Sigmoid colon (tissue), 3 donors: ENCODE results near the gene PTGER2.

Source experiments
- POLR2A ChIP-seq, 2 donors: fragments of 450-650 bp; IDR thresholded peaks; one replicate each; pipeline ENCODE4 v1.6.1; 2016; ENCODE audit warnings: antibody characterized with exemption in 2 of 2, mild to moderate bottlenecking in 2 of 2, moderate library complexity in 2 of 2
- TF ChIP-seq, protein P1 (sequence below), 4 experiments: fragments of 450-650 bp in 3 of 4; fragments of 200-600 bp in 1 of 4; IDR thresholded peaks; one replicate each; pipeline ENCODE4 v1.5.1; 2016 to 2019; ENCODE audit warnings: antibody characterized with exemption in 4 of 4, mild to moderate bottlenecking in 3 of 4, moderate library complexity in 2 of 4

- TF ChIP-seq, protein P1, sequence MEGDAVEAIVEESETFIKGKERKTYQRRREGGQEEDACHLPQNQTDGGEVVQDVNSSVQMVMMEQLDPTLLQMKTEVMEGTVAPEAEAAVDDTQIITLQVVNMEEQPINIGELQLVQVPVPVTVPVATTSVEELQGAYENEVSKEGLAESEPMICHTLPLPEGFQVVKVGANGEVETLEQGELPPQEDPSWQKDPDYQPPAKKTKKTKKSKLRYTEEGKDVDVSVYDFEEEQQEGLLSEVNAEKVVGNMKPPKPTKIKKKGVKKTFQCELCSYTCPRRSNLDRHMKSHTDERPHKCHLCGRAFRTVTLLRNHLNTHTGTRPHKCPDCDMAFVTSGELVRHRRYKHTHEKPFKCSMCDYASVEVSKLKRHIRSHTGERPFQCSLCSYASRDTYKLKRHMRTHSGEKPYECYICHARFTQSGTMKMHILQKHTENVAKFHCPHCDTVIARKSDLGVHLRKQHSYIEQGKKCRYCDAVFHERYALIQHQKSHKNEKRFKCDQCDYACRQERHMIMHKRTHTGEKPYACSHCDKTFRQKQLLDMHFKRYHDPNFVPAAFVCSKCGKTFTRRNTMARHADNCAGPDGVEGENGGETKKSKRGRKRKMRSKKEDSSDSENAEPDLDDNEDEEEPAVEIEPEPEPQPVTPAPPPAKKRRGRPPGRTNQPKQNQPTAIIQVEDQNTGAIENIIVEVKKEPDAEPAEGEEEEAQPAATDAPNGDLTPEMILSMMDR (IDR thresholded peaks at IDR 0.05): no peak
- no peak for TF ChIP-seq POLR2A (IDR thresholded peaks at IDR 0.05)
Observed at GRCh38 chr14:52336241-52336640, 22.1 kb downstream of the PTGER2 start.
